Kidney (tissue), 14 donors: Measurements from ENCODE around the gene LMBR1. TPM values are rescaled to one million over a fixed set of nuclear protein-coding genes. Genes with fewer than 3 reads are reported as not detected.

Experiments used
- DNase-seq, 5 donors: peaks; one replicate each; pipeline ENCODE4 v3.0.0-alpha.2; 2013 to 2020
- FAIRE-seq: peaks from 2 replicates; lab custom pipeline; 2012; peaks lifted over from hg19 to GRCh38; lab: Jason Lieb, UNC
- H3K27ac ChIP-seq, 2 donors: one replicate each; pipeline ENCODE4 v1.7.0; 2013; ENCODE audit warnings: low read depth in 2 of 2, low read length in 2 of 2, inconsistent platforms in 1 of 2
- H3K27me3 ChIP-seq: one replicate; pipeline ENCODE4 v1.7.1; 2013; ENCODE audit warnings: low read length, inconsistent platforms; ENCODE audit not compliant: control insufficient read depth, insufficient read depth
- H3K36me3 ChIP-seq, 3 donors: one replicate each; pipeline versions ENCODE4 v1.7.0 to v1.7.1; 2013; ENCODE audit warnings: low read length in 3 of 3, control low read depth in 1 of 3, inconsistent platforms in 1 of 3; ENCODE audit not compliant: insufficient read depth in 3 of 3, control insufficient read depth in 2 of 3
- H3K4me1 ChIP-seq, 3 donors: one replicate each; pipeline versions ENCODE4 v1.7.0 to v1.7.1; 2013; ENCODE audit warnings: low read length in 3 of 3, inconsistent platforms in 1 of 3, low read depth in 1 of 3; ENCODE audit not compliant: control insufficient read depth in 2 of 3, insufficient read depth in 2 of 3
- H3K4me3 ChIP-seq, 3 donors: one replicate each; pipeline versions ENCODE4 v1.7.0 to v1.8.1; 2013; ENCODE audit warnings: low read length in 3 of 3, control low read depth in 1 of 3, inconsistent platforms in 1 of 3
- H3K9ac ChIP-seq, 3 donors: one replicate each; pipeline versions ENCODE4 v1.7.0 to v1.7.1; 2013; ENCODE audit warnings: low read length in 3 of 3, control low read depth in 1 of 3, inconsistent platforms in 1 of 3
- H3K9me3 ChIP-seq, 3 donors: one replicate each; pipeline versions ENCODE4 v1.7.0 to v1.7.1; 2013; ENCODE audit warnings: low read length in 3 of 3, control low read depth in 1 of 3, inconsistent platforms in 1 of 3; ENCODE audit not compliant: control insufficient read depth in 2 of 3, insufficient read depth in 1 of 3
- CTCF ChIP-seq: IDR thresholded peaks from 3 replicates; pipeline ENCODE4 v1.5.1; 2012; ENCODE audit warnings: mild to moderate bottlenecking, moderate library complexity, borderline replicate concordance; ENCODE audit not compliant: insufficient read depth; ENCODE audit errors: extremely low read depth
- intact Hi-C: fragments of 100-400 bp; cut with DNase I; formaldehyde crosslinking; loops from one replicate; pipeline ENCODE4 v1.11.1; 2022
- polyA plus RNA-seq: library from polyadenylated mRNA; stranded (reverse); fragments of 350-450 nt; fragmentation: Illumina TruSeq; extraction: RNeasy Lipid Tissue Mini Kit (QIAGEN cat#74804); gene quantifications from one replicate; pipeline ENCODE4 v1.2.3, GENCODE V29; 2014; ENCODE audit warnings: low read depth, low replicate concordance; ENCODE audit not compliant: insufficient read depth
- total RNA-seq: library from RNA; stranded (reverse); fragmentation: NEBNext Ultra II Directional; extraction: Animal tissue kit (Norgen Biotek cat#: 25700); gene quantifications from one replicate; pipeline ENCODE4 v1.2.1, GENCODE V29; 2021
- donor health status: control.
- donor health status: control.
- donor health status: control.
- donor health status: control.
- donor health status: control.
- donor health status: DM: yes; HTN: yes; CAD: no.
- donor health status: Normal renal cell carcinoma (clear cell type).

LMBR1 gene
- total and polyA plus RNA-seq, 2 donors from 2014 or later: 19.6 to 82.6 TPM

- Histone ChIP-seq H3K27ac (no peak overlapping the region), H3K4me3 (no peak overlapping the region), H3K9ac (no peak overlapping the region), H3K27me3 (no peaks in the 10 kb centered on the region), H3K4me1 (peaks cover 0 to 2% (median 0%) of the 10 kb centered on the region in 3 donors), H3K9me3 (no peaks in the 10 kb centered on the region), H3K36me3 (no peaks in the 10 kb centered on the region)
- DNase-seq (peak in 1 of 5 donors; percentile 43), FAIRE-seq (no peak)
- intact Hi-C loops: no loop called here
- TF ChIP-seq CTCF: no peak
Measured at GRCh38 chr7:156932006-156932405, 39.0 kb upstream of the LMBR1 start.

GRCh38 chr7:156929789-156930539 lies 37.0 kb upstream of the LMBR1 start:
- Histone ChIP-seq H3K4me3 (no peak overlapping the region), H3K27ac (no peak overlapping the region), H3K36me3 (no peaks in the 10 kb centered on the region), H3K27me3 (no peaks in the 10 kb centered on the region), H3K9me3 (no peaks in the 10 kb centered on the region), H3K9ac (no peak overlapping the region), H3K4me1 (peaks cover 0 to 2% (median 0%) of the 10 kb centered on the region in 3 donors)
- no peak for TF ChIP-seq CTCF
- intact Hi-C loops: no loop called here
- no peak for DNase-seq
- FAIRE-seq: no peak

- Histone ChIP-seq H3K27ac (no peak overlapping the region), H3K4me3 (no peak overlapping the region), H3K9ac (no peak overlapping the region), H3K9me3 (no peaks in the 10 kb centered on the region), H3K36me3 (no peaks in the 10 kb centered on the region), H3K4me1 (peaks cover 0 to 2% (median 0%) of the 10 kb centered on the region in 3 donors), H3K27me3 (no peaks in the 10 kb centered on the region)
- DNase-seq (no peak), FAIRE-seq (no peak)
- no peak for TF ChIP-seq CTCF
- intact Hi-C loops: no loop called here
Measured at GRCh38 chr7:156928406-156928747, 35.4 kb upstream of the LMBR1 start.
